Stomach (tissue), 9 donors: ENCODE data around the gene GNB1L. TPM values are rescaled to one million over a fixed set of nuclear protein-coding genes. Genes with fewer than 3 reads are reported as not detected.
A peak's percentile ranks its signal among the peaks of the same experiment; 100 is the strongest.

Experiments used
- DNase-seq, 2 donors: peaks; one replicate each; pipeline versions ENCODE4 v3.0.0 to v3.0.0-alpha.2; 2013 to 2019
- H3K27ac ChIP-seq, 5 donors: fragments of 200-600 bp in 4 of 5; sonication (generic) in 4 of 5; one replicate each; pipeline ENCODE4 v1.5.1; 2013 to 2019; ENCODE audit warnings: mild to moderate bottlenecking in 1 of 5, moderate library complexity in 1 of 5
- H3K27me3 ChIP-seq, 3 donors: fragments of 200-600 bp; sonication (generic); one replicate each; pipeline ENCODE4 v1.5.1; 2017 to 2019; ENCODE audit warnings: mixed run types in 1 of 3
- H3K36me3 ChIP-seq, 4 donors: fragments of 200-600 bp; sonication (generic); 1 replicate in 3 of 4; 2 replicates in 1 of 4; pipeline ENCODE4 v1.5.1; 2016 to 2019
- H3K4me1 ChIP-seq, 4 donors: fragments of 200-600 bp; sonication (generic); one replicate each; pipeline ENCODE4 v1.5.1; 2016 to 2019
- H3K4me3 ChIP-seq, 4 donors: fragments of 200-600 bp; sonication (generic) in 3 of 4; one replicate each; pipeline ENCODE4 v1.5.1; 2016 to 2019; ENCODE audit warnings: mild to moderate bottlenecking in 1 of 4
- H3K9me3 ChIP-seq, 4 donors: fragments of 200-600 bp; sonication (generic); one replicate each; pipeline ENCODE4 v1.5.1; 2016 to 2019
- CTCF ChIP-seq, 7 experiments: fragments of 450-650 bp in 4 of 7; fragments of 200-600 bp in 3 of 7; sonication (generic) in 3 of 7; IDR thresholded peaks; one replicate each; pipeline ENCODE4 v1.5.1; 2016 to 2019; ENCODE audit warnings: antibody characterized with exemption in 7 of 7, control low read depth in 2 of 7, mild to moderate bottlenecking in 1 of 7
- EP300 ChIP-seq: sonication (generic); formaldehyde crosslinking; IDR thresholded peaks from one replicate; pipeline ENCODE4 v1.6.1; 2017; ENCODE audit warnings: antibody characterized with exemption
- POLR2A ChIP-seq, 4 donors: fragments of 450-650 bp; IDR thresholded peaks; one replicate each; pipeline ENCODE4 v1.6.1; 2016; ENCODE audit warnings: antibody characterized with exemption in 4 of 4, control low read depth in 2 of 4, mild to moderate bottlenecking in 1 of 4, moderate library complexity in 1 of 4
- POLR2AphosphoS5 ChIP-seq, 3 donors: sonication (generic); formaldehyde crosslinking; IDR thresholded peaks; one replicate each; pipeline ENCODE4 v1.6.1; 2016; ENCODE audit warnings: antibody characterized with exemption in 3 of 3
- WGBS, 5 donors: extraction: QIAGEN DNeasy Blood & Tissue Kit in 3 of 5; methylation state at CpG; one replicate each; pipeline versions ENCODE4 v1.1.5 to v1.1.7; 2013 to 2018; 5-methylcytosine and 5-hydroxymethylcytosine counted together
- intact Hi-C: fragments of 100-400 bp; cut with DNase I; formaldehyde crosslinking; loops from one replicate; pipeline ENCODE4 v1.15.1; 2023; ENCODE audit warnings: low total_unique reads
- polyA plus RNA-seq, 3 donors: library from polyadenylated mRNA; stranded (reverse); fragments of 200-250 nt; gene quantifications; one replicate each; pipeline ENCODE4 v1.2.3, GENCODE V29; 2013
- total RNA-seq, 5 donors: library from RNA; depleted of rRNA; stranded (reverse); fragments of >200 nt; gene quantifications; one replicate each; pipeline versions ENCODE4 v1.1.0 to v1.2.3, GENCODE V29; 2014 to 2016
- donor health status: healthy with polysubstance abuse.
- donor health status: Bipolar disorder and iron deficiency.
- donor health status: healthy.

GNB1L gene
- total and polyA plus RNA-seq, 8 donors: 0.29 to 6.8 (median 3.1) TPM; not detected in 1

GRCh38 chr22:19891317-19892256, 36.9 kb upstream of the GNB1L start:
- TF ChIP-seq POLR2AphosphoS5 (IDR thresholded peaks at IDR 0.05) (no peak), POLR2A (IDR thresholded peaks at IDR 0.05) (no peak), EP300 (no peak), CTCF (IDR thresholded peaks at IDR 0.05) (no peak)
- peaks cover 9 to 36% (median 15%) of the 10 kb centered on the region in 4 donors for H3K4me1 ChIP-seq
- no peaks in the 10 kb centered on the region for H3K27me3 ChIP-seq
- H3K4me3 ChIP-seq: peak overlapping the region in 2 of 4 donors; percentile 12 to 16
- H3K36me3 ChIP-seq: peaks cover 0 to 99% (median 68%) of the 10 kb centered on the region in 4 donors
- peak overlapping the region in 4 of 5 donors; percentile 37 to 66 (median 54) for H3K27ac ChIP-seq
- no peaks in the 10 kb centered on the region for H3K9me3 ChIP-seq
- intact Hi-C loops: no loop called here
- WGBS, 5 donors: 38 to 55% (median 48%) methylated on average over 23 to 32 of the region's 32 CpGs
- DNase-seq: peak in 1 of 2 donors; percentile 76

GRCh38 chr22:19890502-19891316, 36.0 kb upstream of the GNB1L start:
- Histone ChIP-seq H3K36me3 (peaks cover 0 to 94% (median 68%) of the 10 kb centered on the region in 4 donors), H3K4me1 (peaks cover 9 to 45% (median 15%) of the 10 kb centered on the region in 4 donors), H3K9me3 (no peaks in the 10 kb centered on the region), H3K27ac (peak overlapping the region in 1 of 5 donors; percentile 47), H3K4me3 (no peak overlapping the region), H3K27me3 (no peaks in the 10 kb centered on the region)
- intact Hi-C loops: no loop called here
- 80 to 85% (median 85%) methylated on average over 12 to 20 of the region's 20 CpGs for WGBS, 5 donors
- TF ChIP-seq POLR2AphosphoS5 (IDR thresholded peaks at IDR 0.05) (no peak), POLR2A (IDR thresholded peaks at IDR 0.05) (no peak), EP300 (no peak), CTCF (IDR thresholded peaks at IDR 0.05) (no peak)
- no peak for DNase-seq

GRCh38 chr22:19889951-19890350, 35.3 kb upstream of the GNB1L start:
- Histone ChIP-seq H3K4me3 (no peak overlapping the region), H3K4me1 (peaks cover 9 to 45% (median 15%) of the 10 kb centered on the region in 4 donors), H3K9me3 (no peaks in the 10 kb centered on the region), H3K36me3 (peaks cover 0 to 87% (median 60%) of the 10 kb centered on the region in 4 donors), H3K27ac (no peak overlapping the region), H3K27me3 (no peaks in the 10 kb centered on the region)
- 92 to 93% (median 93%) methylated on average over 6 to 9 of the region's 9 CpGs for WGBS, 5 donors
- intact Hi-C loops: no loop called here
- no peak for DNase-seq
- TF ChIP-seq CTCF (IDR thresholded peaks at IDR 0.05) (no peak), POLR2AphosphoS5 (IDR thresholded peaks at IDR 0.05) (no peak), POLR2A (IDR thresholded peaks at IDR 0.05) (no peak), EP300 (no peak)

- DNase-seq: no peak
- Histone ChIP-seq H3K9me3 (no peaks in the 10 kb centered on the region), H3K27ac (no peak overlapping the region), H3K4me3 (no peak overlapping the region), H3K4me1 (peaks cover 9 to 45% (median 15%) of the 10 kb centered on the region in 4 donors), H3K27me3 (no peaks in the 10 kb centered on the region), H3K36me3 (peaks cover 0 to 70% (median 45%) of the 10 kb centered on the region in 4 donors)
- TF ChIP-seq CTCF (IDR thresholded peaks at IDR 0.05) (no peak), POLR2AphosphoS5 (IDR thresholded peaks at IDR 0.05) (no peak), POLR2A (IDR thresholded peaks at IDR 0.05) (no peak), EP300 (no peak)
- intact Hi-C loops: no loop called here
- WGBS, 5 donors: 89 to 98% (median 94%) methylated on average over 8 to 17 of the region's 17 CpGs
These were observed 33.6 kb upstream of the GNB1L start for GRCh38 chr22:19888131-19888746.
